Measurements from ENCODE around the gene F13B. TPM values are rescaled to one million over a fixed set of nuclear protein-coding genes. Genes with fewer than 3 reads are reported as not detected.

The F13B gene
- total RNA-seq, 4 donors from 2014 or later = not detected

DNA sequence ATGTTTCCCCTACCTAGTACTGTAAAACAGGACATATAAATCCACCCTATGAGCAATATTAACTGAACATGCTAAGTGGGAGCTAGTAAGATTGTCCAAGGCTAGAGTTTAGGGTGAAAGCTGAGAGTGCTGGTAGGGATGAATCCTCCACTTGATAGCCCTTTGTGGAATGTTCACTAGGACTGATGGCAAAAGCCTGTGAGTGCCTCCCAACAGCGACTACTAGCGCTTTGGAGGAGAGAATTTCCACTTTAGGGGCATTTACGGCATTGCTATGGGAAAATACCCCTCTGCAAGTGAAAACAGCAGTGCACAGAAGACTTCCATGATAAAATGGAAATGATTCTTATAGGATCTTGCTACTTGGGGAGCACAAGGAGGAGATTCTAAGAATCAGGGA lies 53.8 kb downstream of the F13B start:
- no peaks in the 10 kb centered on the region for H3K4me1 ChIP-seq
- DNase-seq (ENCODE audit: low spot score in 2 of 2) = no peak
- H3K4me3 ChIP-seq = no peak overlapping the region
- H3K9me3 ChIP-seq = peaks cover 0 to 18% (median 0%) of the 10 kb centered on the region in 4 donors
- TF ChIP-seq EP300 (IDR thresholded peaks at IDR 0.05) = no peak
- TF ChIP-seq POLR2A (IDR thresholded peaks at IDR 0.05) = no peak
- TF ChIP-seq, protein P1, sequence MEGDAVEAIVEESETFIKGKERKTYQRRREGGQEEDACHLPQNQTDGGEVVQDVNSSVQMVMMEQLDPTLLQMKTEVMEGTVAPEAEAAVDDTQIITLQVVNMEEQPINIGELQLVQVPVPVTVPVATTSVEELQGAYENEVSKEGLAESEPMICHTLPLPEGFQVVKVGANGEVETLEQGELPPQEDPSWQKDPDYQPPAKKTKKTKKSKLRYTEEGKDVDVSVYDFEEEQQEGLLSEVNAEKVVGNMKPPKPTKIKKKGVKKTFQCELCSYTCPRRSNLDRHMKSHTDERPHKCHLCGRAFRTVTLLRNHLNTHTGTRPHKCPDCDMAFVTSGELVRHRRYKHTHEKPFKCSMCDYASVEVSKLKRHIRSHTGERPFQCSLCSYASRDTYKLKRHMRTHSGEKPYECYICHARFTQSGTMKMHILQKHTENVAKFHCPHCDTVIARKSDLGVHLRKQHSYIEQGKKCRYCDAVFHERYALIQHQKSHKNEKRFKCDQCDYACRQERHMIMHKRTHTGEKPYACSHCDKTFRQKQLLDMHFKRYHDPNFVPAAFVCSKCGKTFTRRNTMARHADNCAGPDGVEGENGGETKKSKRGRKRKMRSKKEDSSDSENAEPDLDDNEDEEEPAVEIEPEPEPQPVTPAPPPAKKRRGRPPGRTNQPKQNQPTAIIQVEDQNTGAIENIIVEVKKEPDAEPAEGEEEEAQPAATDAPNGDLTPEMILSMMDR (IDR thresholded peaks at IDR 0.05) = no peak
- WGBS, 2 donors = 75 to 89% methylated on average over 3 of the region's 3 CpGs
- H3K36me3 ChIP-seq = no peaks in the 10 kb centered on the region
- no peaks in the 10 kb centered on the region for H3K27me3 ChIP-seq
- no peak overlapping the region for H3K27ac ChIP-seq

DNA sequence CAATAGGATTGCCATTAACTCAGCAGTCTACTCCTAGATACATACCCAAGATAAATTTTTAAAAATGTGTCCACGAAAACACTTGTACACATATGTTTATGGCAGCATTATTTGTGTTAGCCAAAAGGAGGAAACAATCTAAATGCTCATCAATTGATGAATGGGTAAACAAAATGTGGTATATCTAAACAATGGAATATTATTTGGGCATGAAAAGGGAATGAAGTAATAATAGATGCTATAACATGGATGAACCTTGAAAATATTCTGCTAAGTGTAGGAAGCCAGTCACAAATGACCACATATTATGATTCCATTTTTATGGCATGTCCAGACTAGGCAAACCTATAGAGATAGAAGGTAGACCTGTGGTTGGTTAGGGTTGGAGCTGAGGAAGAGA lies 55.4 kb downstream of the F13B start:
- Histone ChIP-seq H3K4me1 (no peaks in the 10 kb centered on the region), H3K9me3 (peaks cover 0 to 18% (median 0%) of the 10 kb centered on the region in 4 donors), H3K36me3 (no peaks in the 10 kb centered on the region), H3K27ac (no peak overlapping the region), H3K4me3 (no peak overlapping the region), H3K27me3 (no peaks in the 10 kb centered on the region)
- WGBS, 2 donors = 86 to 87% methylated on average over 1 of the region's 1 CpG
- DNase-seq (ENCODE audit: low spot score in 2 of 2) = no peak
- TF ChIP-seq, protein P1 (IDR thresholded peaks at IDR 0.05) = no peak

DNA sequence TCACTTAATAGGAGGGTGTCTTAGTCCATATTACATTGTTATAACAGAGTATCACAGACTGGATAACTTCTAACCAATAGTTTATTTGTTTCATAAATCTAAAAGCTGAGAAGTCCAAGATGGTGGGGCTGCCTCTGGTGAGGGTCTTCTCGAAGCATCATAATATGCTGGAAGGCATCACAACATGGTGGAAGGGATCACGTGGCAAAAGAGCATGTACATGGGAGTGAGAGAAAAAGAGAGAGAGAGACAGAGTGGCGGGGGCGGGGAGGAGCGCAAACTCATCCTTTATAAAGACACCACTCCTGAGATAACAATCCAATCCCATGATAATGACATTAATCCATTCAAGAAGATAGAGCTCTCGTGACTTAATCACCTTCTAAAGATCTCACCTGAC lies 58.2 kb downstream of the F13B start:
- Histone ChIP-seq H3K36me3 (no peaks in the 10 kb centered on the region), H3K9me3 (peaks cover 0 to 16% (median 0%) of the 10 kb centered on the region in 4 donors), H3K4me1 (no peaks in the 10 kb centered on the region), H3K27me3 (no peaks in the 10 kb centered on the region), H3K27ac (no peak overlapping the region), H3K4me3 (no peak overlapping the region)
- TF ChIP-seq, protein P1 (IDR thresholded peaks at IDR 0.05) = no peak
- TF ChIP-seq POLR2A (IDR thresholded peaks at IDR 0.05) = no peak
- TF ChIP-seq EP300 (IDR thresholded peaks at IDR 0.05) = no peak
- whole genome bisulfite sequencing, 2 donors = 86 to 93% methylated on average over 6 of the region's 6 CpGs
- DNase-seq (ENCODE audit: low spot score in 2 of 2) = no peak

DNA sequence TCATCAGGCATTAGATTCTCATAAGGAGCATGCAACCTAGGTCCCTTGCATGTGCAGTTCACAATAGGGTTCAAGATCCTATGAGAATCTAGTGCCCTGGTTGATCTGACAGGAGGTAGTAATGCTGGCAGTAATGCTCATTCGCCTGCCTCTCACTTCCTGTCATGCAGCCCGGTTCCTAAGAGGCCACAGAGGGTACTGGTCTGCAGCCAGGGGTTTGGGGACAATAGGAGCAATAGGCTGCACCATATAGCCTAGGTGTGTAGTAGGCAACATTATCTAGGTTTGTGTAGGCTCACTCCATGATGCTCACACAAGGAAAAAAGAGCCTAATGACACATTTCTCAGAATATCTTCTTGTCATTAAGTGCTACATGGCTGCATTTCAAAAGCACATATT lies 63.9 kb downstream of the F13B start:
- TF ChIP-seq, protein P1 (IDR thresholded peaks at IDR 0.05) = no peak
- no peak for TF ChIP-seq EP300 (IDR thresholded peaks at IDR 0.05)
- no peak for TF ChIP-seq POLR2A (IDR thresholded peaks at IDR 0.05)
- no peaks in the 10 kb centered on the region for H3K4me1 ChIP-seq
- H3K27me3 ChIP-seq = no peaks in the 10 kb centered on the region
- H3K36me3 ChIP-seq = no peaks in the 10 kb centered on the region
- H3K9me3 ChIP-seq = no peaks in the 10 kb centered on the region
- DNase-seq (ENCODE audit: low spot score in 2 of 2) = no peak
- no peak overlapping the region for H3K27ac ChIP-seq
- no peak overlapping the region for H3K4me3 ChIP-seq
- 63 to 80% methylated on average over 2 of the region's 2 CpGs for whole genome bisulfite sequencing, 2 donors

DNA sequence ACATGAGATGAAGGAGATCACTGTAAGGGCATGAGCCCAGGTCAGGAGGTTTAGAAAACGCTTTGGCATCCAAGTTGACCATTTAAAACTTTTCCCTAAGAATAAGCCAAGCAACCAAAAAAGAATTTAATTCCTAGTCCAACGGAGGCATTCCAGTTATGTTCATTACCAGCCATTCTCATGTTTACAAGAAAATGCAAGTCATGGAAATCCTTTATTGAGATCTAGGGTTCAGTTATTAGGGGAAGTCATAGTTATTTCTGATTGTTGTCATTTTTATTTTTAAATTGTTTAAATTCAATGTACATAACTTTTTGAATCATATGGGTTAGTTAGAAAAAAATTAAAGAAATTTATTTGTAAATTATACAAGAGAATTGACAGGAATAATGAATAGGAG lies 65.2 kb downstream of the F13B start:
- 64 to 73% methylated on average over 2 of the region's 2 CpGs for WGBS, 2 donors
- Histone ChIP-seq H3K4me3 (no peak overlapping the region), H3K9me3 (no peaks in the 10 kb centered on the region)

More for the DNA sequence above, 65.2 kb downstream of the F13B start:
- peaks cover 0 to 6% (median 0%) of the 10 kb centered on the region in 4 donors for H3K4me1 ChIP-seq
- H3K27me3 ChIP-seq = no peaks in the 10 kb centered on the region
- no peak for TF ChIP-seq EP300 (IDR thresholded peaks at IDR 0.05)
- no peak for TF ChIP-seq POLR2A (IDR thresholded peaks at IDR 0.05)
- TF ChIP-seq, protein P1 (IDR thresholded peaks at IDR 0.05) = no peak
- no peak for DNase-seq (ENCODE audit: low spot score in 2 of 2)
- H3K36me3 ChIP-seq = no peaks in the 10 kb centered on the region
- no peak overlapping the region for H3K27ac ChIP-seq

Measured in tibial nerve (tissue), 4 donors.